ENCODE results near the gene RNF217.

GRCh38 chr6:125050663-125051318 lies 88.6 kb downstream of the RNF217 start:
- TF ChIP-seq CTCF (IDR thresholded peaks at IDR 0.05; ENCODE audit: insufficient read depth, low read length) (no peak), POLR2AphosphoS5 (IDR thresholded peaks at IDR 0.05; ENCODE audit: low read depth) (no peak)
